Testis (tissue), 5 donors: Measurements from ENCODE around the gene TSR1. TPM values are rescaled to one million over a fixed set of nuclear protein-coding genes. Genes with fewer than 3 reads are reported as not detected.

ENCODE experiments used
- DNase-seq: peaks from one replicate; pipeline ENCODE4 v3.0.0-alpha.2; 2019
- H3K27ac ChIP-seq, 2 donors: fragments of 200-600 bp; sonication (generic); one replicate each; pipeline ENCODE4 v1.5.1; 2019
- H3K27me3 ChIP-seq: fragments of 200-600 bp; sonication (generic); one replicate; pipeline ENCODE4 v1.5.1; 2019
- H3K36me3 ChIP-seq: fragments of 200-600 bp; sonication (generic); one replicate; pipeline ENCODE4 v1.5.1; 2017; ENCODE audit warnings: low read depth; ENCODE audit errors: missing control alignments
- H3K4me1 ChIP-seq: fragments of 200-600 bp; sonication (generic); one replicate; pipeline ENCODE4 v1.5.1; 2019
- H3K4me3 ChIP-seq, 2 donors: fragments of 200-600 bp; sonication (generic); one replicate each; pipeline ENCODE4 v1.5.1; 2017 to 2019
- H3K9me3 ChIP-seq: fragments of 200-600 bp; sonication (generic); one replicate; pipeline ENCODE4 v1.5.1; 2017
- POLR2A ChIP-seq: fragments of 450-650 bp; IDR thresholded peaks from one replicate; pipeline ENCODE4 v1.6.1; 2017; ENCODE audit warnings: antibody characterized with exemption, mild to moderate bottlenecking, moderate library complexity
- WGBS, 2 donors: methylation state at CpG; one replicate each; pipeline ENCODE4 v1.1.5; 2018; 5-methylcytosine and 5-hydroxymethylcytosine counted together
- intact Hi-C: fragments of 100-400 bp; cut with DNase I; formaldehyde crosslinking; loops from one replicate; pipeline ENCODE4 v1.15.1; 2023; ENCODE audit warnings: low total_unique reads
- long read RNA-seq, 2 donors: transcript quantifications; one replicate each; lab custom pipeline, GENCODE V29; 2026
- polyA plus RNA-seq: library from polyadenylated mRNA; stranded (reverse); fragments of 350-450 nt; fragmentation: Illumina TruSeq; extraction: RNeasy Lipid Tissue Mini Kit (QIAGEN cat#74804); gene quantifications from one replicate; pipeline ENCODE4 v1.2.3, GENCODE V29; 2014; ENCODE audit warnings: low read depth, low replicate concordance; ENCODE audit not compliant: insufficient read depth
- total RNA-seq, 2 donors: library from RNA; depleted of rRNA; stranded (reverse); fragments of >200 nt; gene quantifications; one replicate each; pipeline ENCODE4 v1.2.3, GENCODE V29; 2016
- TF ChIP-seq, protein P1 (sequence below), 3 experiments: fragments of 450-650 bp in 2 of 3; fragments of 200-600 bp in 1 of 3; sonication (generic) in 1 of 3; IDR thresholded peaks; one replicate each; pipeline ENCODE4 v1.5.1; 2016 to 2019; ENCODE audit warnings: antibody characterized with exemption in 3 of 3, mild to moderate bottlenecking in 2 of 3, moderate library complexity in 1 of 3

Gene TSR1
- total RNA-seq (10 to 100 TPM; 48.9 to 56.2 TPM), polyA plus RNA-seq (39.2 TPM)
- long read RNA-seq, donor 1, full-length matches to known transcripts, result 2 of 2 reads
- long read RNA-seq, donor 1, partial matches to known transcripts, result 0 of 2 reads
- long read RNA-seq, donor 1, other reads (novel, unspliced or antisense), result 0 of 2 reads
- long read RNA-seq, donor 2, result 0 reads

DNA sequence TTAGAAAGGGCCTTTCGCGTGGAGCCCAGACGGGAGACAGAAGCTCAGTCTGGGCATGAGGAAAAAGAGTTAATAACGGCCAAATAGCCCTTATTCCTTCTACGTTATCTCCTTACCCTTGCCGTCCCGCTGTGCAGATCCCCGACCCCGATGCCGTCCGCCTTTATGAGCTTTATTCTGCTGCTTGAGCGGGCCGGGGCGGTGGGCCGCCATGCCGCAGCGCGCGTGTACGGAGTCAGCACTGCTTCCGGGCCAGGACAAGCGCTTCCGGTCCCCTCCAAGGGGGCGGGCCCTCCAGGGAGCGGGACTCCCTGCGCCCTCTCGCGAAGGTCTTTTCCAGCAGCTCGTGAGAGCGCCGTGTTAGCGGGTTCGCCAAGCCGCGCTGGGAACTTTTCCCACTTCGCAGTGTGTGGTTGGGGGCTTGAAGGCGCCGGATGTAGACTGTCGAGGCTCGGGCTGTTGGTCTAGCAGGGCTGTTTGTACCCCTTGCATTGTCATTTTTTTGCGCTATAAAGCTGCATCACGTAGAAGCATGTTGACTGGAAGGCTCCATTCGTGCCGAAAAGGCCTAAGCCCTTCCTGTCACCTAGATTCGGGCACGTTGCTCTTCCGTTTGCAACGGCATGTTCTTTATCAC is at the start of gene TSR1:
Gene TSR1 (minus strand): TSS at position 243 of the 637 bp plus-strand sequence. CDS start 30 bp downstream, at position 213.
- Histone ChIP-seq H3K4me3 (peak within 1 kb of the TSS; percentile 83 to 85), H3K27ac (peak within 1 kb of the TSS; percentile 79 to 84), H3K4me1 (peaks cover 11% of the 10 kb centered on the region), H3K36me3 (no peaks in the 10 kb centered on the region), H3K27me3 (no peaks in the 10 kb centered on the region), H3K9me3 (no peaks in the 10 kb centered on the region)
- DNase-seq, result peak; percentile 95
- TF ChIP-seq POLR2A, result peak; percentile 32
- TF ChIP-seq, protein P1, sequence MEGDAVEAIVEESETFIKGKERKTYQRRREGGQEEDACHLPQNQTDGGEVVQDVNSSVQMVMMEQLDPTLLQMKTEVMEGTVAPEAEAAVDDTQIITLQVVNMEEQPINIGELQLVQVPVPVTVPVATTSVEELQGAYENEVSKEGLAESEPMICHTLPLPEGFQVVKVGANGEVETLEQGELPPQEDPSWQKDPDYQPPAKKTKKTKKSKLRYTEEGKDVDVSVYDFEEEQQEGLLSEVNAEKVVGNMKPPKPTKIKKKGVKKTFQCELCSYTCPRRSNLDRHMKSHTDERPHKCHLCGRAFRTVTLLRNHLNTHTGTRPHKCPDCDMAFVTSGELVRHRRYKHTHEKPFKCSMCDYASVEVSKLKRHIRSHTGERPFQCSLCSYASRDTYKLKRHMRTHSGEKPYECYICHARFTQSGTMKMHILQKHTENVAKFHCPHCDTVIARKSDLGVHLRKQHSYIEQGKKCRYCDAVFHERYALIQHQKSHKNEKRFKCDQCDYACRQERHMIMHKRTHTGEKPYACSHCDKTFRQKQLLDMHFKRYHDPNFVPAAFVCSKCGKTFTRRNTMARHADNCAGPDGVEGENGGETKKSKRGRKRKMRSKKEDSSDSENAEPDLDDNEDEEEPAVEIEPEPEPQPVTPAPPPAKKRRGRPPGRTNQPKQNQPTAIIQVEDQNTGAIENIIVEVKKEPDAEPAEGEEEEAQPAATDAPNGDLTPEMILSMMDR (IDR thresholded peaks at IDR 0.05), result no peak
- 0 to 1% methylated on average over 26 to 48 of the region's 48 CpGs for WGBS, 2 donors
- intact Hi-C loops, result no loop called here

DNA sequence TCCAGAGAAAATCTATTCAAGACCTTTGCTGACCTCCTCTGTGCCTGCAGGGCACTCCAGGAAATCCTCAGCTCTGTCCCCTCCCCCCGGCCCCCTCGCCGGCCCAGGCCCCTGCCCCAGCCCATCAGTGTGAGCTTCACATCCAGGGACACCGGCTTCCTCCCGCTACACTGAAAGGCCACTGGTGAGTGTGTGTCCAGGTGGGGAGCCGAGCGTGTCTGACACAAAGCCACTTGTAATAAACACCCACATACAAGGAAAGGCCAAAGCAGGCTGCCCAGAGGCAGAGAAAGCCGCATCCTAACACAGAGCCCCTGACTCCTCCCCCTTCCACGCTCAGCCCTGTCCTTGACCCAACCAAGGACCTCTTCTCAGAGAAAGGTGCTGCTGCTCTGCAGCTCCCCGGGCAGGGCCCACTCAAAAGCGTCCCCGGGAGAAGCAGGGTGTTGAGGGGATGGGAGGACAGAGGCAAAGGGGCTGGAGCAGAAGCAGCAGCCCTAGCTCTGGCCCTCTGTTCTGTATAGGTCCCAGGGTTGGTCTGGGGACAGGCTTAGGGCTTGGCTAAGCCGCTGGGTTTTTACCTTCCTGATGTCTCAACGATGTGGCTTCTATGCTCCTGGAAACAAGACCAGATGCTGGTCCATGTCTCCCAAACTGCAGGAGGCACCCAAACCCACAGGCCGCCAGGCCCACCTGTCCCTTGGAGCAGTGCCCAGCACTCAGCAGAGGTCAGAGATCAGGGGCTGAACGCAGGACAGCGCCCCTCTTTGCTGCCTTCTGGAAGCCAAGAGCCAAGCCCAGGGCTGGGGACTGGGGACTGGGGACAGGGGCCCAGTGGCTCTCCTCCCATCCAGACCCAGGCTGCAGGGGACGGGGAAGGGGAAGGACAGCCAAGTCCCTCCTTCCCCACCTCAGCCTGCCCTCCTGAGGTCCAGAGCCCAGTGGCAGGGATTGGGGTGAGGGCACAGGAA is 49.3 kb upstream of the TSR1 start:
- no peak for DNase-seq
- WGBS, 2 donors, result 42 to 65% methylated on average over 5 to 18 of the region's 18 CpGs
- Histone ChIP-seq H3K36me3 (no peaks in the 10 kb centered on the region), H3K4me3 (no peak overlapping the region), H3K27me3 (no peaks in the 10 kb centered on the region), H3K4me1 (peaks cover 30% of the 10 kb centered on the region), H3K27ac (peak overlapping the region; percentile 31 to 56), H3K9me3 (no peaks in the 10 kb centered on the region)
- intact Hi-C loops, result no loop called here
- TF ChIP-seq, protein P1 (IDR thresholded peaks at IDR 0.05), result no peak
- TF ChIP-seq POLR2A, result no peak

DNA sequence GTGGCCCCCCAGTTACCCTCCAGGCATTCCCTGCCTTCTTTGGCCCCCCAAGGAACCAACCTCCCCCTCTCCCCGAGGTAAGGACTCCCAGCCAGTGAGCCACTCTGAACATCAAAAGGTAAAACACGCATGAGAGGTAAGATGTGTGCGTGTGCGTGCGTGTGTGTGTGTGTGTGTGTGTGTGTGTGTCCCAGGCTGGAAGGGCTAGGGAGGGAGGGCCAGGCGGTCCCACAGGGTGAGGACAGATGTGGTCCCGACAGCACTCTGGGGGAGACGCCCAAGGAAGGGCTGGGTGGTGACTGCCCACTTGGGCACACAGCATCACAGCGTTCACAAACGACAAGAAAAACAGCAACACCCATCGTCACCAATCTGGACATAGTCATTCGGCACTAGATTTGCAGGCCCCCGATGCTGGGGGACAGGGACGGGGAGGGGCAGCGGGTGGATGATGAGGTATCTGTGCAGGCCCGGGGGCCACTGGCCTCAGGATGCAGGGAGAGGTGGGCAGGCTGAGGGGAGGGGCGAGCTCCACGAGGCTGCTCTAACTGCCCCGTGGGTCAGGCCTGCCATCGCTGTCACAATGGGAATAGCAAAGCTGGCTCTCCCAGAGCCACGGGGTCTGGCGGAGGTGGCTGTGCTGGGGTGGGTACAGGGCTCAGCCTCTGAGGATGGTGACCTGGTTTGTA is 48.3 kb upstream of the TSR1 start:
- Histone ChIP-seq H3K4me3 (no peak overlapping the region), H3K36me3 (no peaks in the 10 kb centered on the region), H3K27me3 (no peaks in the 10 kb centered on the region), H3K4me1 (peaks cover 20% of the 10 kb centered on the region), H3K27ac (peak overlapping the region; percentile 31 to 56), H3K9me3 (no peaks in the 10 kb centered on the region)
- intact Hi-C loops, result loop anchor here (5.0 kb wide), 1 partner anchor 33 kb away; no protein-coding TSS in a partner anchor
- no peak for TF ChIP-seq POLR2A
- TF ChIP-seq, protein P1 (IDR thresholded peaks at IDR 0.05), result no peak
- 74 to 75% methylated on average over 19 to 22 of the region's 22 CpGs for WGBS, 2 donors
- no peak for DNase-seq

DNA sequence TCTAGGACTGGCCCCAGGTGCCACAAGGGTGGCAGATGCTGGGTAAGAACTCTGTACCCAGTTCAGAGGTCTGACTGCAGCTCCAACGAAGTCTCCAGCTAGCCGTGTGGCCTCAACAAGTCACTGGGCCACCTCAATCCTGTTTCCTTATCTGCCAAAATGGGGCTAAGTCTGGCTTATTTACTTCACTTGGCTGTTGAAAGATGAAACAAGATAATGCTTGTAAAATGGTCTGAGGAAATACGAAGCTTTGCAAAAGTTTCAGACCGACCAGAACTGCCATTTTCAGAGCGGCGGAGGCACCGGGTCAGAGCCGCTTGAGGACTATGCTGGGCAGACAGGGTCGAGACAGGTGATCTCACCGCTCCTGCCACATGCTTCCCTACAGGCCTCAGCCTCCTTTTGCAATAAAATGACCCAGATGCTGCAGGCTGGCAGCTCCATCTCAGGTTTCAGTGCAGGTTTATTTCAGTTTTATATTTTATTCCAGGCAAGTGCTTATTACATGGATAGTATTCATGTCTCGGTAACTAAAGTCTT is 47.4 kb upstream of the TSR1 start:
- H3K27me3 ChIP-seq, result no peaks in the 10 kb centered on the region
- no peak for DNase-seq
- H3K27ac ChIP-seq, result no peak overlapping the region
- 87 to 89% methylated on average over 11 of the region's 11 CpGs for whole genome bisulfite sequencing, 2 donors
- H3K36me3 ChIP-seq, result no peaks in the 10 kb centered on the region
- intact Hi-C loops, result loop anchor here (5.0 kb wide), 1 partner anchor 34 kb away; no protein-coding TSS in a partner anchor
- TF ChIP-seq, protein P1 (IDR thresholded peaks at IDR 0.05), result no peak
- no peak for TF ChIP-seq POLR2A
- H3K9me3 ChIP-seq, result no peaks in the 10 kb centered on the region
- no peak overlapping the region for H3K4me3 ChIP-seq
- H3K4me1 ChIP-seq, result peaks cover 20% of the 10 kb centered on the region
